Heart left ventricle (tissue), 16 donors: Measurements from ENCODE around the gene ADGRB3. TPM values are rescaled to one million over a fixed set of nuclear protein-coding genes. Genes with fewer than 3 reads are reported as not detected.

Experiments used
- ATAC-seq, 4 donors: fragments of 200-7000 bp; cut with Tn5 transposase; one replicate each; pipeline ENCODE4 v1.9.1; 2020 to 2022; ENCODE audit warnings: moderate library complexity in 4 of 4, mild to moderate bottlenecking in 3 of 4, moderate number of reproducible peaks in 1 of 4
- DNase-seq, 5 donors: peaks; one replicate each; pipeline ENCODE4 v3.0.0-alpha.2; 2020
- H3K27ac ChIP-seq, 12 donors: fragments of 200-600 bp; sonication (generic) in 4 of 12; one replicate each; pipeline versions ENCODE4 v1.5.0 to v1.8.0; 2016 to 2022; ENCODE audit warnings: mild to moderate bottlenecking in 2 of 12
- H3K27me3 ChIP-seq, 9 donors: fragments of 200-600 bp; sonication (generic) in 2 of 9; one replicate each; pipeline versions ENCODE4 v1.5.1 to v1.8.0; 2016 to 2022; ENCODE audit warnings: mild to moderate bottlenecking in 3 of 9
- H3K36me3 ChIP-seq, 9 donors: fragments of 200-600 bp; sonication (generic) in 2 of 9; one replicate each; pipeline versions ENCODE4 v1.5.0 to v1.8.0; 2018 to 2022; ENCODE audit warnings: mild to moderate bottlenecking in 2 of 9
- H3K4me1 ChIP-seq, 12 donors: fragments of 200-600 bp; sonication (generic) in 4 of 12; one replicate each; pipeline versions ENCODE4 v1.5.0 to v1.8.0; 2016 to 2022; ENCODE audit warnings: mild to moderate bottlenecking in 3 of 12
- H3K4me3 ChIP-seq, 12 donors: fragments of 200-600 bp; sonication (generic) in 4 of 12; one replicate each; pipeline versions ENCODE4 v1.5.0 to v1.8.0; 2017 to 2022; ENCODE audit warnings: mild to moderate bottlenecking in 9 of 12, moderate library complexity in 4 of 12
- H3K9me3 ChIP-seq, 12 donors: fragments of 200-600 bp; sonication (generic) in 4 of 12; one replicate each; pipeline versions ENCODE4 v1.5.0 to v1.8.0; 2016 to 2022; ENCODE audit warnings: mild to moderate bottlenecking in 1 of 12
- CTCF ChIP-seq, 12 donors: fragments of 200-600 bp; sonication (generic) in 4 of 12; IDR thresholded peaks; one replicate each; pipeline versions ENCODE4 v1.5.0 to v1.8.0; 2018 to 2022; ENCODE audit warnings: antibody characterized with exemption in 12 of 12, mild to moderate bottlenecking in 5 of 12
- POLR2A ChIP-seq, 2 donors: fragments of 450-650 bp; IDR thresholded peaks; one replicate each; pipeline ENCODE4 v1.6.1; 2017; ENCODE audit warnings: antibody characterized with exemption in 2 of 2, mild to moderate bottlenecking in 2 of 2, moderate library complexity in 2 of 2
- WGBS, 4 donors: extraction: QIAGEN DNeasy Blood & Tissue Kit in 2 of 4; methylation state at CpG; one replicate each; pipeline versions ENCODE4 v1.1.5 to v1.1.7; 2013 to 2018; 5-methylcytosine and 5-hydroxymethylcytosine counted together
- intact Hi-C, 10 donors: fragments of 100-400 bp; cut with DNase I; formaldehyde crosslinking; loops; one replicate each; pipeline versions ENCODE4 v1.11.1 to v1.14.2; 2022
- polyA plus RNA-seq, 2 donors: library from polyadenylated mRNA; stranded (reverse); fragments of 200-250 nt; gene quantifications; one replicate each; pipeline ENCODE4 v1.2.3, GENCODE V29; 2013
- total RNA-seq, 9 donors: library from RNA; depleted of rRNA in 2 of 9; stranded (reverse); fragments of >200 nt in 2 of 9; fragmentation: NEBNext Ultra II Directional in 3 of 9; extraction: Animal tissue kit (Norgen Biotek cat#: 25700) in 3 of 9; gene quantifications; one replicate each; pipeline versions ENCODE4 v1.1.0 to v1.2.4, GENCODE V29; 2016 to 2023
- donor health status: ischemic (EF 13 %, LVEDD 7.1; RV severe dilation, severe dysfunction).
- donor health status: healthy with polysubstance abuse.
- donor health status: DM: no; HTN: yes; CAD: no.
- donor health status: DM: no; HTN: no; CAD: no.
- donor health status: ischemic (EF 25% LVEDD 6.9; RV normal size, moderate dysfunction).
- donor health status: ischemic (EF 25% LVEDD 5.7; RV mildly dilated, moderate dysfunction).
- donor health status: healthy.
- donor health status: DM: yes; HTN: yes; CAD: no.
- donor health status: ischemic (EF 35%, LVEDD 5.7; RV mildly dilated, moderate dysfunction).
- donor health status: nonischemic (EF 11% LVEDD 7.7; RV severe dilation, severe dysfunction).
- donor health status: DM: yes; HTN: yes; CAD: no.
- donor health status: PGD.
- donor health status: ischemic (EF 29% LVEDD 5.4; RV normal size, mild dysfunction).
- donor health status: nonischemic (EF 23%, LVEDD 6.1; RV moderate dilation, normal function).

The ADGRB3 gene
- total and polyA plus RNA-seq, 11 donors, result 0.51 to 2.5 (median 1.1) TPM

DNA sequence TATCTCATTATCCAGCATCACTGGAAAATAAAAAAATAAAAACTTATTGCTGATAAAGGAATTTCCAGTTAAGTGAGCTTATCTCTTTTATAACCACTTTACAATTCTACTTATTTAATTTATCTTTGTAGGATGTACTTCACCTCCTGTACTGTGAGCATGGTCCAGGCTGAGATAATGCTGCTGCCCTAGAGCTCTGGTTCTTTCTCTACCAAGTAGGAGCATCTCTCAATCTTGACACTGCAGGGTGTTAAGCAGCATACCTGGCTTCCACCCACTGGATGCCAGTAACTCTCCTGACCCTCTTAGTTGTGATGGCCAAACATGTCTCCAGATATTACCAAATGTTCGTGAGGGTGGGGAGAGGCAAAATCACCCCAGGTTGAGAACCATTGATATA, 454.5 kb downstream of the ADGRB3 start:
- Histone ChIP-seq H3K36me3 (no peaks in the 10 kb centered on the region), H3K4me1 (peaks cover 0 to 12% (median 1%) of the 10 kb centered on the region in 12 donors), H3K27me3 (no peaks in the 10 kb centered on the region), H3K4me3 (no peak overlapping the region), H3K9me3 (no peaks in the 10 kb centered on the region), H3K27ac (peak overlapping the region in 5 of 12 donors; percentile 6 to 52 (median 32))
- 51 to 54% (median 52%) methylated on average over 1 of the region's 1 CpG for WGBS, 4 donors
- ATAC-seq (peak in 2 of 4 donors; percentile 23 to 41), DNase-seq (no peak)
- intact Hi-C loops, result no loop called here
- TF ChIP-seq POLR2A (IDR thresholded peaks at IDR 0.05), result no peak
- TF ChIP-seq CTCF (IDR thresholded peaks at IDR 0.05), result no peak

GRCh38 chr6:69090132-69090531, 455.1 kb downstream of the ADGRB3 start:
- ATAC-seq (peak; percentile 86 to 98 (median 90)), DNase-seq (peak in 2 of 5 donors; percentile 23 to 26)
- H3K27ac ChIP-seq, result peak overlapping the region in 5 of 12 donors; percentile 6 to 61 (median 32)
- H3K4me1 ChIP-seq, result peaks cover 0 to 12% (median 1%) of the 10 kb centered on the region in 12 donors
- no peak for TF ChIP-seq CTCF (IDR thresholded peaks at IDR 0.05)
- no peak for TF ChIP-seq POLR2A (IDR thresholded peaks at IDR 0.05)
- intact Hi-C loops, result loop anchor here in 1 of 10 donors (2.0 kb wide), 1 partner anchor 49 kb away; no protein-coding TSS in a partner anchor
- no peaks in the 10 kb centered on the region for H3K27me3 ChIP-seq
- H3K36me3 ChIP-seq, result no peaks in the 10 kb centered on the region
- H3K4me3 ChIP-seq, result no peak overlapping the region
- H3K9me3 ChIP-seq, result no peaks in the 10 kb centered on the region
- 32 to 52% (median 41%) methylated on average over 1 of the region's 1 CpG for WGBS, 4 donors

- no peaks in the 10 kb centered on the region for H3K4me1 ChIP-seq
- intact Hi-C loops, result no loop called here
- H3K36me3 ChIP-seq, result no peaks in the 10 kb centered on the region
- DNase-seq (no peak), ATAC-seq (no peak)
- no peaks in the 10 kb centered on the region for H3K9me3 ChIP-seq
- TF ChIP-seq POLR2A (IDR thresholded peaks at IDR 0.05) (no peak), CTCF (IDR thresholded peaks at IDR 0.05) (no peak)
- 56 to 69% (median 61%) methylated on average over 1 of the region's 1 CpG for WGBS, 4 donors
- no peak overlapping the region for H3K4me3 ChIP-seq
- no peak overlapping the region for H3K27ac ChIP-seq
- no peaks in the 10 kb centered on the region for H3K27me3 ChIP-seq
Measured at GRCh38 chr6:69096681-69097080, 461.6 kb downstream of the ADGRB3 start.

- DNase-seq, result no peak
- H3K36me3 ChIP-seq, result no peaks in the 10 kb centered on the region
- no peak for ATAC-seq
- intact Hi-C loops, result no loop called here
- no peaks in the 10 kb centered on the region for H3K4me1 ChIP-seq
- no peak overlapping the region for H3K27ac ChIP-seq
- no peaks in the 10 kb centered on the region for H3K9me3 ChIP-seq
- no peaks in the 10 kb centered on the region for H3K27me3 ChIP-seq
- no peak for TF ChIP-seq CTCF (IDR thresholded peaks at IDR 0.05)
- TF ChIP-seq POLR2A (IDR thresholded peaks at IDR 0.05), result no peak
- no peak overlapping the region for H3K4me3 ChIP-seq
Measured at GRCh38 chr6:69097948-69098347, 462.9 kb downstream of the ADGRB3 start.
